Measurements from ENCODE around the gene POLD4.
A peak's percentile ranks its signal among the peaks of the same experiment; 100 is the strongest.
"Not testable (repeated sequence)": the region's sequence is repeated elsewhere in the genome, so short reads cannot be mapped to it uniquely, and the experiment has no call there.

The POLD4 gene

GRCh38 chr11:67351275-67352005 is 1.9 kb downstream of the POLD4 start:
- peak; percentile 67 for DNase-seq (ENCODE audit: low spot score)

DNA sequence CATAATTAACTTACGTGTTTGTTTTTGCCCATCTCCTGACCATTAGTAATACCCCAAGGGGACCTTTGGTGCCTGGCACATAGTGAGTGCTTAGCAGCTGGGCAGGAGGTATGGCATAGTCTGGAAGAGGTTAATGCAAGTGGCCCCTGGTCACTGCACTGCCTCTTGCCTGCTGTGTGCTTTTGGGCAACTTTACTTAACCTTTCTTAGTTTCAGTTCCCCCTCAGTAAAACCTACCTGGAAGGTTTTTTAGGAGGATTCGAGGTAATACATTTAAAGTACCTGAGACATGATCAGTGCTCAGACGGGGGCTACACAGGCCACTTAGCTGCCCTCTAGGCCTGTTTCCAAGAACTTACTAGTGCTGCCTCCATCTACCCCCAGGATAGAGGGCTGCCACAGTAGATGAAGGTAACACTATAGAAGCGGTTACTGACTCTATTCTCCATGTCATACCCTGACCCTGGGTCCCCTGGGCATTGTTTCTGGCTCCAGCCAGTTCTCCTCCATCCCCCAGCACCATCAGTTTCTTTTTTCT is 3.3 kb downstream of the POLD4 start:
- no peak for DNase-seq (ENCODE audit: low spot score)

GRCh38 chr11:67349457-67349856 is 3.9 kb downstream of the POLD4 start:
- DNase-seq (ENCODE audit: low spot score): no peak

- no peak for DNase-seq (ENCODE audit: low spot score)
These were observed 4.3 kb downstream of the POLD4 start for GRCh38 chr11:67349036-67349435.

DNA sequence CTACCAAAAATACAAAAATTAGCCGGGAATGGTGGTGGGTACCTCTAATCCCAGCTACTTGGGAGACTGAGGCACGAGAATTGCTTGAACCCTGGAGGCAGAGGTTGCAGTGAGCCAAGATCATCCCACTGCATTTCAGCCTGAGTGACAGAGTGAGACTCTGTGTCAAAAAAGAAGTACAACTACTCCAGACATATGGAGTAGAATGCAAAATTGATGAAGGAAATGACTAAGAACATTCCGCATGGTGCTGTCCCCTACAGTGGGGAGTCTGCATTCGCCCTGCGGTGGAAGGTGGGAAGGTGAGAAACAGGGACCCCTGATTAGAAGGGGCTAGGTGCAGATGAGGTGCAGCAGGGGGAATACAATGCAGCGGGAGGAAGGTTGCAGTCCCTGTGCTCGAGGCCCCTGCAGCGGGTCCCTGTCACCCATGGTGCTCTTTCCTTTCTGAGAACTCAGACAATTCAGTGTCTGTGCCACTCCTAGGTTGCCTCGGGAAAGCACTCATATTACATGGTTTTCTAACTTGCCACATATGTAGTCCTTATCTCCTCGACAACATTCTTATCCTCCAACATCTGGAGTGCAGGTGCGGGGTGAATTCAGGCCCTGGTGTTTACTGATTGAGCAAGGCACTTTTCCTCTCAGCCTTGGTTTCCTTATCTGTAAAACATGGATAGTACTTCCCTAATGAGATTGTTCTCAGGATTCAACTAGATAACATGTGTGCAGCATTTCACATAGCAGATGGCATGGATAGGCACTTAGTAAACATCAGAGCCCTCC is 5.2 kb downstream of the POLD4 start:
- DNase-seq (ENCODE audit: low spot score): no peak

GRCh38 chr11:67345920-67346819 is 7.2 kb downstream of the POLD4 start:
- peak; percentile 30 for DNase-seq (ENCODE audit: low spot score)

- no peak for DNase-seq (ENCODE audit: low spot score)
These were observed 8.0 kb downstream of the POLD4 start for GRCh38 chr11:67345247-67345919.

- peak; percentile 40 for DNase-seq (ENCODE audit: low spot score)
These were observed 9.1 kb downstream of the POLD4 start for GRCh38 chr11:67344264-67344663.

GRCh38 chr11:67337257-67337656 is 16.1 kb downstream of the POLD4 start:
- no peak for DNase-seq (ENCODE audit: low spot score)

GRCh38 chr11:67332081-67332691 is 21.2 kb downstream of the POLD4 start:
- no peak for DNase-seq (ENCODE audit: low spot score)

DNA sequence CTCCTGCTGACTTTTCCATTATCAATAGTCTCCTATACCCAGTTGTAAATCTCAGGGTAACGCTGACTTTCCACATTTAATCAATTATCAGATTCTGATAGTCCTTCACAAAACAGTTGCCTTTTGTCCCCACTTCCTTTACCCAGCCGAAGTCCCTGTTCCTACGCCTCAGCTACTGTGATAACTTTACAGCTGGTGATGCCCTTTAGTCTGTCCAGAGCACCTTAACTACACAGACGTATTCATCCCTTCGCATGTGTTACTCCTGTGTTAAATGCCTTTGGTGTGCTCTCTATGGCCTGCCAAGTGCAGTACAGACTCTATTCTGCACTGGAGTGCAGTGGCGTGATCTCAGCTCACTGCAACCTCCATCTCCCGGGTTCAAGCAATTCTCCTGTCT is 29.8 kb downstream of the POLD4 start:
- DNase-seq (ENCODE audit: low spot score): no peak

DNA sequence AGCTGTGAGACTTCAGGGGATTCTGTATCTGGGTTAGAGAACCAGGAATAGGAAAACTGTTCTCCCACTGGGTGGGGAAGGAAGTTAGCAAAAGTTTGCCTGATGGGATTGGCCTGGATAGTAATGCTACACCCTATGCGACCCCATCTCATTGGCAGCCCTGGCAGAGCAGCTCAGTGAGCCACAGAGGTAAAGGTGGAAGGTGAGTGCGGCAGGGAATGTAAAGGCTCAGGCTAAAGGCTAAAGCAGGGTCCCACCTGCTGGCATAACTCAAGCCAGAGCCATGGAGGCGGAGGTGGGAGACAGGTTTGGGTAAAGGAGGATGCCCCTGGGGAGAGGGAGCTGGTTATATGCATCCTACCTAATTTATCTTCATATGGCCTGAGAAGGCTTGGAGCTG is 31.3 kb downstream of the POLD4 start:
- no peak for DNase-seq (ENCODE audit: low spot score)

DNA sequence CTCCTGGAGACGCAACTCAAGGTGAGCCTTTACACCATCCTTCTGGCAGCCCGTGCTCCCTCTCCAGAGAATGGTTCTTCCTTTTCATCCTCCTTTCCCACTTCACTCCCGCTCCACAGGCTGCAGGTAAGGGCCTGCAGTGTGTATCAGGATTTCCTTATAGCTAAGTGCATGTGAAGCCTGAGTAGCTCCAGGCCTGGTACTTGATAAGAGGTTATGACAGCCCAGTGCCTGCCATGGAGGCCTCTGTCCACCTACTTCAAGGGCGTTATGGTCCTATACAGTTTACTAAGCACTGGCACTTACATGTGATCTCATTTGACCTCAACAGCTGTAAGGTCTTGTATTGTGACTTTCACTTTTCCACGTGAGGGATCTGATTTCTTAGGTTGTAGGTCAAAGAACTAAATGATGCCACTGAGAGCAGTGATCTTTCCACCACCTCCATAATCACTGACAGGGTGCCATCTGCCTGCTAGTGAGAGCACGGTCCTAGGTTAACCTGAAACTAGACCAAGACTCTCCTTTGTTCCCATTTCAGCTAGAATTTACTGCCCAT is 32.0 kb downstream of the POLD4 start:
- no peak for DNase-seq (ENCODE audit: low spot score)

DNA sequence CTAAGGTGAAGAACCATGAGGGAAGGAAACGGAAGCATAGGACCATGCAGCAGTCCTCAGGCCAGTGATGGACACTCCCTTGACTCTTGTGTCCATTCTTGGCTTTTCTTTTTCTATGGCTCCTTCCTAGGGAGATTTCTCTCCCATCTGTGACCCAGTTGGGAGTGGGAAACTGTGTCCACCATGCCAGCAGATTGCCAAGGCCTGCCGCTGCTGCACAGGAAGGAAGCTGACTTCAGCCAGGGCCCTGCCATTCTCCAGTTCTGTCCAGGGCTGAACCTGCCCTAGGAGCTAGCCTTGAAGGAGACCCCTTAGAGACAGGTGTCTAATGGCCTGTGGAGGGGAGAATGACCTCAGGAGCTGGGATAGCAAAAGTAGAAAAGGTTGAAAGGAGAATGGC is 32.7 kb downstream of the POLD4 start:
- DNase-seq (ENCODE audit: low spot score): no peak

DNA sequence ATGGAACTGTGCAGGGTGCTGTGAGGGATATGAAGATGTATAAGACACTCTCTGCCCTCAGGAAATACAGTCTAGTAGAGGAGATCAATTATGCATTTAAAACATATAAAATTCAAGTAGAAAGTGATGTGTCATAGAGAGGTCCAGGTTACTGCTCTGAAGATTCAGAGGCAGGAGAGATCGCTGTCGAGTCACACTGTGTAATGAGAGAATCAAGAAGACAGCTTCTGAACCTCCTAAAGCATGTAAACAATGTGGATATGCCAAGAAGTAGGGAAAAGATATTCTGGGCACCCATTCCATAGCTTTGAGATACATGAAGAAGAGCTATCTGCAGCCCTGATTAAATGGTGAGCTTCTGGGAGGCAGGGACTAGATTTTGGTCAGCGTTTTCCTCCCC is 33.3 kb downstream of the POLD4 start:
- no peak for DNase-seq (ENCODE audit: low spot score)

GRCh38 chr11:67318876-67319275 is 34.5 kb downstream of the POLD4 start:
- not testable (repeated sequence) for DNase-seq (ENCODE audit: low spot score)

DNA sequence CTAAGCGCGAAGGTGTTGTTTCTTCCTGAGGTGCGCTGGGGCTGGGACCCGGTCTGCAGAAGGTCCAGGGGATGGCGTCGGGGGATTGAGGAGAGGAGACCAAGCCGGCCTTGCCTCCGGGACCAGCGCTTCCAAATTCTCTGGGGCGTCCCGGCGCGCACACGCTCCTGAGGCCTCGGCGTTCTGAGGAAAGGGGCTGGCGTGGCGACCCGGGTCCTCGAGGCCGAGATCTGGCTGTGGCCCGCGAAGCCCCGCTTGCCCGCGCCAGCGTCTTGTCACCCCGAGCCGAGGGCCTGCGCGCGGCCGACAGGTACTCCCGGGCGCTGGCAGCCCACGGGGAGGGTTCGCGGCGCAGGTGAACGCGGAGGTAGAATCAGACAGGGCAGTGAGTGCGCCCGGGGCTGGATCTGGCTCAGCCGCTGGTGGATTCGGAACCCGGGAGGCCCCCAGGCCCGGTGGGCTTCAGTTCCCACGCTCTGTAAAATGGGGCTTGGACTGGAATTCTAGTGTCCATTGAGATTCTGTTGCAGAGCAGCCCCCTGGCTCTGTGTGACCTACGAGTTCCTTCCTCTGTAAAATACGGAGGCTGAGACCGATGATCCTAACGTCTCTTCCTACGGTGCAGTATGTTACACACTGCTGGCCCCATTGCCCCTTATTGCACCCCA is 35.3 kb downstream of the POLD4 start:
- DNase-seq (ENCODE audit: low spot score): peak; percentile 16

- peak; percentile 97 for DNase-seq (ENCODE audit: low spot score)
These were observed 36.0 kb downstream of the POLD4 start for GRCh38 chr11:67317205-67317887.

- DNase-seq (ENCODE audit: low spot score): no peak
These were observed 36.5 kb downstream of the POLD4 start for GRCh38 chr11:67316882-67317204.
